ENCODE data around the gene COL4A2.

Gene COL4A2

GRCh38 chr13:110479215-110479545 is 172.1 kb downstream of the COL4A2 start:
- DNase-seq (ENCODE audit: low read depth): no peak
- H3K4me3 ChIP-seq (ENCODE audit: control insufficient read depth, low read depth, low read length): no peak overlapping the region
- TF ChIP-seq CTCF (conservative IDR thresholded peaks at IDR 0.05; ENCODE audit: control insufficient read depth, insufficient read depth, low read depth, low read length): no peak

- TF ChIP-seq CTCF (conservative IDR thresholded peaks at IDR 0.05; ENCODE audit: control insufficient read depth, insufficient read depth, low read depth, low read length): no peak
- peak; percentile 1 for DNase-seq (ENCODE audit: low read depth)
- no peak overlapping the region for H3K4me3 ChIP-seq (ENCODE audit: control insufficient read depth, low read depth, low read length)
These were observed 172.6 kb downstream of the COL4A2 start for GRCh38 chr13:110479648-110480047.

DNA sequence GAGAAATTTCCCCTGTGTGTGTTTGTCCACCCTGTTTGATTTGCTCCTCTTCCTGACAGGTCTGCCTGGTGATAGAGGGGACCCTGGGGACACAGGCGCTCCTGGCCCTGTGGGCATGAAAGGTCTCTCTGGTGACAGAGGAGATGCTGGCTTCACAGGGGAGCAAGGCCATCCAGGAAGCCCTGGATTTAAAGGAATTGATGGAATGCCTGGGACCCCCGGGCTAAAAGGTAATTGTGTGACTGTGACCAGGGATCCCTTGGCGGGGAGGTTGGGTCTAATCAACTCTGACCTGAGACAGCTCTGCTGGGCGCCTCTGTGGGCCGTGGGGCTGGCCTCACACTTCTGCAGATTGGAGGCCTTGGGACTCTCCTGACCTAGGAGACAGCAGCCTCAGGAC is 173.1 kb downstream of the COL4A2 start:
- no peak overlapping the region for H3K4me3 ChIP-seq (ENCODE audit: control insufficient read depth, low read depth, low read length)
- no peak for DNase-seq (ENCODE audit: low read depth)

DNA sequence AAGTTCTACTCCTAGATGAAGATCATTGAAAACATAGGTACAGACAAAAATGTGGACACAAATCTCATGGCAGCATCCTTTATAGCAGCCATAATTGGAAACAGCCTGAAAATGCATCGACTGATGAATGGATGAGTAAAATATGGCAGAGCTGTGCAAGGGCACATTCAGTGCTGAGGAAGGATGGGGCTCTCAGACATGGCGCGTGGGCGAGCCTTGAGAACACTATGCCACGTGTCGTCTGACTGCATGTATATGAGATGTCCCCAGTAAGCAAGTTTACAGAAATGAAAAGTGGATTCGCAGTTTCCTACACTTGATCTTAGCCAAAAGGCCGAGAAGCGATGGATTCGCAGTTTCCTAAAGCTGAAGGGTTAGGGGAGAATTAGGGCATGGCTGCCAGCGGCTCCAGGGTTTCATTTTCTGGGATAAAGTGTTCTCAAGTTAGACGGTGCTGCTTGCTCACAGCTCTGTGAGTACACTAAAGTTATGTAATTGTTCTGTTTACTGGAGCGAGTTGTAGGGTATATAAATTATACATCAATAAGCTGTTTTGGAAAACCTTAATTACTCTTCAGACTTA is 176.4 kb downstream of the COL4A2 start:
- DNase-seq (ENCODE audit: low read depth): peak; percentile 35
- TF ChIP-seq CTCF (conservative IDR thresholded peaks at IDR 0.05; ENCODE audit: control insufficient read depth, insufficient read depth, low read depth, low read length): no peak
- no peak overlapping the region for H3K4me3 ChIP-seq (ENCODE audit: control insufficient read depth, low read depth, low read length)

More for the DNA sequence above, 173.1 kb downstream of the COL4A2 start:
- TF ChIP-seq CTCF (conservative IDR thresholded peaks at IDR 0.05; ENCODE audit: control insufficient read depth, insufficient read depth, low read depth, low read length): no peak

GRCh38 chr13:110484290-110485048 is 177.4 kb downstream of the COL4A2 start:
- no peak for TF ChIP-seq CTCF (conservative IDR thresholded peaks at IDR 0.05; ENCODE audit: control insufficient read depth, insufficient read depth, low read depth, low read length)
- no peak for DNase-seq (ENCODE audit: low read depth)
- no peak overlapping the region for H3K4me3 ChIP-seq (ENCODE audit: control insufficient read depth, low read depth, low read length)

DNA sequence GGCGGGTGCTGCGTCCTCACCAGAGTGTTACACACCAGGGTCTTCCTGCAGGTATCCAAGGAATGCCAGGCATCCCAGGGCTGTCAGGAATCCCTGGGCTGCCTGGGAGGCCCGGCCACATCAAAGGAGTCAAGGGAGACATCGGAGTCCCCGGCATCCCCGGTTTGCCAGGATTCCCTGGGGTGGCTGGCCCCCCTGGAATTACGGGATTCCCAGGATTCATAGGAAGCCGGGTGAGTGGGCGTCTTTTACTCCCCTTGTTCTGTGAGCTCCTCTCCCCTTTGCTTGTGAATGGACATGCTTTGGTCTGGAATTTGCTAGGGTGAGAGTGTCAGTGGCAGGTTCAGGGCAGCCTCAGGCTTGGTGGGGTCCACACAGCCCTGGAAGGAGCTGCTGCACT is 178.5 kb downstream of the COL4A2 start:
- DNase-seq (ENCODE audit: low read depth): no peak
- no peak for TF ChIP-seq CTCF (conservative IDR thresholded peaks at IDR 0.05; ENCODE audit: control insufficient read depth, insufficient read depth, low read depth, low read length)
- H3K4me3 ChIP-seq (ENCODE audit: control insufficient read depth, low read depth, low read length): no peak overlapping the region
